SIG-M5 treated with dmso at 0.1 percent for 504 hours (cell line): ENCODE data around the gene U2SURP.

Experiments
- DNase-seq: peaks from one replicate; lab custom pipeline; 2025; ENCODE audit not compliant: unreplicated experiment; lab: John Stamatoyannopoulos, UW

U2SURP gene

DNA sequence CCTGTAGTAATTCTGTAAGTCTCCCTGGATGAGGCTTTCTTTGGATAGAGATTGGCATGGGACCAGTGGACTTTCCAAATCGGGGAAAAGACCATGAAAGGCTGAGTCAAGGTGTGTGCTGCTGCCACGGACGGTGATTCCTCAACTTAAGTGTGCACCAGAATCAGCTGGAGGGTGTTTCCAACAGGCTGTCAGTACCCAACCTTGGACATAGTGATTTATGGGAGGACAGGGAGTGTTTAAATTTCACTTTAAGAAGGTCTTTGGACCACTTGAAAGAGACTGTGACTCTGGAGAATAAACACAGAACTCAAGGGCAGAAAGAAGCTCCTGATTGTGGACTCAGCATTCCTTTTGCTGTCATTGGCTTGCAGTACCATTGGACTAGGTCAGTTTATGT is 97.8 kb downstream of the U2SURP start:
- no peak for DNase-seq

DNA sequence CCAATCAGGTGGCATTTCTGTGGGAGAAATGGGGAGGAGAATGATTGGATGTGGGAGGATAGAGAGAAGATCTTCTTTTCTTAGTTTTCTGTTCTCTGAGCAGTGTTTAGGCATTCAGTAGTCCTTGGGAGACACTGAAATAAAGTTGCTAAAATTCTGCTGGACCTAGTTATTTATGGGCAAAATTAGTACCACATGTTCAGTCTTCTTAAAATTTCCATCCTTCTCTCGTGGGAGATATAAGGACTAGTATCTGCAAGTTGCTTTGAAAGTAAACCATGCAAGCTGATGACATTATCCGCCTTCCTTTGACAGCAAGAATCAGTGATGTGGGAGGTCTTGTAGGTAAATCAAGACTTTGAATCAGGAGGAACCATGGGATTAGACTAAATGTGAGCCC is 98.3 kb downstream of the U2SURP start:
- DNase-seq = no peak

GRCh38 chr3:143100451-143100850 is 99.1 kb downstream of the U2SURP start:
- no peak for DNase-seq

GRCh38 chr3:143101792-143102381 is 100.5 kb downstream of the U2SURP start:
- DNase-seq = no peak

DNA sequence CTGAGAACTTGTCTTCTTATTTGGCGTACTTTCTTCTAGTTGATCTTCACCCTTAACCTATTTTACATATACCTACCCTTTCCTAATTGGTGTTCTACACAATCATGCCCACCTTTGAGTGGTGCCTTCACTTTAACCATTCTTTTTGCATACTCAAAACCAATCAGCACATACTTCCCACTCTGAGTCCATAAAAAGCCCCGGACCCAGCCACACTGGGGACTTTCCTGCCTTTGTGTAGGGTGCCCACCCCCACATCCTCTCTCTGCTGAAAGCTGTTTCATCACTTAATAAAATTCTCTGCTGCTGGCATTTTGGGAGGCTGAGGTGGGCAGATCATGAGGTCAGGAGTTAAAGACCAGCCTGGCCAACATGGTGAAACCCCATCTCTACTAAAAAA is 102.3 kb downstream of the U2SURP start:
- DNase-seq = no peak

DNA sequence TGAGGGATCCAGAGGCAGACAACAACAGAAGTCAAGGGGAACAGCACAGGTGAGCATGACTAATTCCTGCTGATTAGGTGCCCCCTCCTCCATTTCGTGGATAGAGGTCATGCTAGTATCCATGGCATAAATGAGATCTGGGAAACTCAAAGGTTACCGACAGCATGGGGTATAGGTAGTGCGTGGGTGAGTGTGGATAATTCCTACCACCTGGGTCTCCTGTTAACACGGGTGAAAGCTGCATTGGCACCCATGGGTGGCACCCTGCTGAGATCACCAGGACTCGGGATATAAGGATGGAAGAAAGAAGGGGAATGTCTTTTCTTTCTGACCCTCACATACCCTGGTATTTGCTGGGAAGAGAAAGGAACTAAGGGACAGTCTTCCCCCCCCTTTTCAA is 103.8 kb downstream of the U2SURP start:
- no peak for DNase-seq

- no peak for DNase-seq
Measured at GRCh38 chr3:143109861-143110260, 108.5 kb downstream of the U2SURP start.
